GM12878 (cell line): ENCODE results near the gene DDX51. TPM values are rescaled to one million over a fixed set of nuclear protein-coding genes. Genes with fewer than 3 reads are reported as not detected.

Source experiments
- ATAC-seq: fragments of 200-7000 bp; cut with Tn5 transposase; 3 replicates; pipeline ENCODE4 v1.9.1; 2020; ENCODE audit warnings: mild to moderate bottlenecking, moderate library complexity
- BruUV-seq: library from RNA; stranded (reverse); fragments of 400-500 nt; replicated peaks from 2 replicates; lab custom pipeline; 2021; lab: Mats Ljungman, UMichigan
- CTCF ChIA-PET: fragments of 300-600 bp; sonication (Branson Sonifier 250); formaldehyde crosslinking; extraction: SDS; loops from one replicate; lab custom pipeline; 2021; ENCODE audit warnings: inconsistent platforms; lab: Yijun Ruan, JAX
- POLR2A ChIA-PET: fragments of 350-600 bp; formaldehyde crosslinking; extraction: SDS; loops from one replicate; lab custom pipeline; 2021; ENCODE audit warnings: inconsistent platforms; lab: Charles Lee
- RAD21 ChIA-PET: fragments of 300-600 bp; sonication (Branson Sonifier 250); formaldehyde crosslinking; loops from one replicate; lab custom pipeline; 2023; ENCODE audit warnings: antibody characterized with exemption; ENCODE audit not compliant: unreplicated experiment; lab: Charles Lee
- SMC1A ChIA-PET: fragments of 300-600 bp; sonication (Branson Sonifier 250); formaldehyde crosslinking; loops from one replicate; lab custom pipeline; 2023; ENCODE audit not compliant: unreplicated experiment, uncharacterized antibody; lab: Charles Lee
- DNase-seq: peaks from one replicate; pipeline ENCODE4 v3.0.0-alpha.2; 2011; ENCODE audit warnings: low read depth, low spot score
- FAIRE-seq: peaks from 3 replicates; lab custom pipeline; 2011; peaks lifted over from hg19 to GRCh38; lab: Jason Lieb, UNC
- H2AFZ ChIP-seq: 2 replicates; pipeline ENCODE4 v1.6.0; 2011; ENCODE audit warnings: low read depth, low read length, control low read depth; ENCODE audit not compliant: control insufficient read depth
- H3K27ac ChIP-seq: 2 replicates; pipeline ENCODE4 v1.5.1; 2011; ENCODE audit warnings: control low read depth; ENCODE audit not compliant: control insufficient read depth, insufficient read depth
- H3K27me3 ChIP-seq, 2 experiments: replicated peaks in 1 of 2; 2 replicates each; pipeline versions ENCODE4 v1.6.0 to v1.6.1; 2011; ENCODE audit warnings: low read length in 1 of 2; ENCODE audit not compliant: control insufficient read depth in 2 of 2, insufficient read depth in 2 of 2
- H3K36me3 ChIP-seq, 2 experiments: 2 replicates each; pipeline ENCODE4 v1.5.1; 2011; ENCODE audit warnings: low read length in 1 of 2; ENCODE audit not compliant: control insufficient read depth in 2 of 2, insufficient read depth in 2 of 2
- H3K4me1 ChIP-seq: 2 replicates; pipeline ENCODE4 v1.6.1; 2011; ENCODE audit warnings: mild to moderate bottlenecking, low read length, moderate library complexity, mixed read lengths; ENCODE audit not compliant: control insufficient read depth, insufficient read depth
- H3K4me2 ChIP-seq: 2 replicates; pipeline ENCODE4 v1.6.0; 2011; ENCODE audit warnings: control low read depth; ENCODE audit not compliant: control insufficient read depth, insufficient read depth
- H3K4me3 ChIP-seq: fragments of 200-600 bp; sonication (generic); 2 replicates; pipeline ENCODE4 v1.5.1; 2016
- H3K79me2 ChIP-seq: 2 replicates; pipeline ENCODE4 v1.6.0; 2011; ENCODE audit warnings: low read length; ENCODE audit not compliant: control insufficient read depth, insufficient read depth
- H3K9ac ChIP-seq: 2 replicates; pipeline ENCODE4 v1.8.0; 2011; ENCODE audit warnings: low read length, control low read depth, mixed read lengths; ENCODE audit not compliant: control insufficient read depth, insufficient read depth
- H3K9me3 ChIP-seq: replicated peaks from 3 replicates; pipeline ENCODE4 v1.5.1; 2011; ENCODE audit warnings: mild to moderate bottlenecking, low read length; ENCODE audit not compliant: control insufficient read depth, insufficient read depth
- H4K20me1 ChIP-seq: 2 replicates; pipeline ENCODE4 v1.6.0; 2011; ENCODE audit not compliant: control insufficient read depth, insufficient read depth
- BMI1 ChIP-seq: fragments of 450-650 bp; IDR thresholded peaks from 2 replicates; pipeline ENCODE4 v1.6.1; 2016; ENCODE audit warnings: mild to moderate bottlenecking, moderate library complexity, borderline replicate concordance
- DPF2 ChIP-seq: fragments of 450-650 bp; IDR thresholded peaks from 2 replicates; pipeline ENCODE4 v1.6.1; 2017; ENCODE audit warnings: mild to moderate bottlenecking
- ESRRA ChIP-seq: IDR thresholded peaks from 2 replicates; pipeline ENCODE4 v1.6.1; 2012; ENCODE audit warnings: mild to moderate bottlenecking, low read length, improper control_type of control experiment
- JUND ChIP-seq: IDR thresholded peaks from 2 replicates; pipeline ENCODE4 v1.6.1; 2012; ENCODE audit warnings: low read depth, mild to moderate bottlenecking, low read length, improper control_type of control experiment, moderate library complexity
- PAX8 ChIP-seq: fragments of 450-650 bp; IDR thresholded peaks from 2 replicates; pipeline ENCODE4 v1.6.1; 2017; ENCODE audit warnings: mild to moderate bottlenecking, moderate library complexity
- SP1 ChIP-seq: IDR thresholded peaks from one replicate; pipeline ENCODE4 v1.6.1; 2011; ENCODE audit warnings: low read depth, low read length
- ZBED1 ChIP-seq: IDR thresholded peaks from 2 replicates; pipeline ENCODE4 v1.6.1; 2016; ENCODE audit warnings: borderline replicate concordance
- ZZZ3 ChIP-seq: IDR thresholded peaks from 2 replicates; pipeline ENCODE4 v1.6.1; 2011; ENCODE audit warnings: low read depth; ENCODE audit not compliant: control insufficient read depth, insufficient read length
- WGBS: methylation state at CpG from one replicate; pipeline ENCODE4 v1.1.6; 2016; ENCODE audit warnings: low lambda C conversion rate; ENCODE audit not compliant: insufficient replicate concordance, insufficient coverage; ENCODE audit errors: missing lambda C conversion rate; 5-methylcytosine and 5-hydroxymethylcytosine counted together
- in situ Hi-C: fragments of 300-500 bp; cut with MboI; formaldehyde crosslinking; loops from 9 replicates; pipeline ENCODE4 v1.14.3; 2018; ENCODE audit warnings: mixed read lengths
- intact Hi-C: fragments of 100-400 bp; cut with micrococcal nuclease; formaldehyde crosslinking; loops from one replicate; pipeline ENCODE4 v1.14.2; 2022; ENCODE audit not compliant: unreplicated experiment
- polyA plus RNA-seq, 11 experiments: library from polyadenylated mRNA; depleted of rRNA in 4 of 11; unstranded in 6 of 11; stranded (reverse) in 5 of 11; fragments of >200 nt; fragmentation: Nextera tagmentation in 4 of 11; fragmentation: Illumina TruSeq in 1 of 11; extraction: Ambion mirVana in 4 of 11; extraction: Trizol in 1 of 11; gene quantifications; 1 replicate in 1 of 11; 2 replicates in 10 of 11; pipeline versions ENCODE4 v1.2.1 to v1.2.3, GENCODE V29; 2011 to 2016; ENCODE audit warnings: inconsistent platforms in 2 of 11, missing spikeins in 2 of 11, low read depth in 1 of 11
- total RNA-seq, 4 experiments: library from RNA; depleted of rRNA in 3 of 4; stranded (reverse); fragments of >200 nt in 3 of 4; fragmentation: Illumina TruSeq in 1 of 4; extraction: Trizol in 1 of 4; gene quantifications; 2 replicates each; pipeline versions ENCODE4 v1.2.1 to v1.2.3, GENCODE V29; 2013 to 2021
- TF ChIP-seq, protein P1 (sequence below): IDR thresholded peaks from 2 replicates; pipeline ENCODE4 v1.6.1; 2011; ENCODE audit warnings: low read depth, low read length, improper control_type of control experiment, borderline replicate concordance
- TF ChIP-seq, protein P2 (sequence below): fragments of 450-650 bp; conservative IDR thresholded peaks from 2 replicates; pipeline ENCODE4 v1.6.1; 2017; ENCODE audit warnings: mild to moderate bottlenecking, moderate library complexity

Gene DDX51
- total and polyA plus RNA-seq, 10 of the 15 experiments (the other 5 are each of a cell fraction or from before 2014, with no cell fraction given), result 0.97 to 29.1 (median 9.8) TPM

DNA sequence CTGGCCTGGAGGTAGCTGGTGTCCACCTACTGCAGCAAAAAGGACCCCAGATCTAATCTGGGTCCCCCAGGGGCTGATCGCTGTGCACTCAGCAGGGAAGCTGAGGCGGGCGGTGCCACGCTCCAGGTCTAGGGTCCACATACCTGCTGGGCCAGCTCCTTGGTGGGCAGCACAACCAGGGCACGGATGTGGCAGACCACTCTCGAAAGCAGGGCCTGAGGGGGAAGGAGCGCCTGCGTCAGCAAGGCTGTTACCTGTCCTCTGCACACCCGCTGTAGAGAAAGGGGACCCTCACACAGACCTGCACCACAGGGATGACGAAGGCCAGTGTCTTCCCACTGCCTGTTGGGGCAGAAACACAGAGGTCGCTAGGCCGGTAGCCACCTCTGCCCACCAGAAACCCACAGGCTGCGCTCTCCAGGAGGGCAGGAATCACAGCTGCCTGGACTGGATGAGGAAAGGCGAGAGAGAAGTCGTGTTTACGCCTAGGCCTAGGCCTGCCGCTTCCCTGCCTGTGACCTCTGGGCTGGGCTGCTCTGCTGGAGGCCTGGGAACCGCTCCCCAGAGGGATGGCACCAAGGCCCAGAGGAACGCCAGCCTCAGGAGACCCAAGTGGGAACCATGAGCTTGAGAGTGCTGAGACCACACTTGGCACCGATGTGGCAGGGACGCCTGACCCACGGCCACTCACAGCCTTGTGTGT is 2.0 kb downstream of the DDX51 start:
- ChIA-PET SMC1A (no interaction called here), RAD21 (no interaction called here), POLR2A (interaction anchor here (0.6 kb wide), 1 partner anchor 133 kb away, joined by 3 read pairs; no protein-coding TSS in a partner anchor), CTCF (interaction anchor here (0.6 kb wide), 1 partner anchor 306 kb away, joined by 3 read pairs; no protein-coding TSS in a partner anchor)
- intact Hi-C loops (loop anchor here (2.0 kb wide), 1 partner anchor 69 kb away; no protein-coding TSS in a partner anchor), in situ Hi-C loops (no loop called here)
- H3K27ac ChIP-seq, result no peak overlapping the region
- peak overlapping the region; percentile 92 for H3K4me2 ChIP-seq
- 95% methylated on average over 22 of the region's 22 CpGs for WGBS
- H3K4me1 ChIP-seq, result peaks cover 11% of the 10 kb centered on the region
- BruUV-seq, result no TSS peak
- peaks cover 38% of the 10 kb centered on the region for H3K79me2 ChIP-seq
- H3K4me3 ChIP-seq, result peak overlapping the region; percentile 88; the same call in 1 of the 2 replicates
- no peaks in the 10 kb centered on the region for H3K27me3 ChIP-seq
- ATAC-seq, result no peak
- H3K9me3 ChIP-seq, result no peaks in the 10 kb centered on the region
- no peak for DNase-seq
- no peak for FAIRE-seq
- no peak for TF ChIP-seq DPF2
- TF ChIP-seq ZBED1, result no peak
- no peak for TF ChIP-seq BMI1
- TF ChIP-seq ESRRA, result no peak
- TF ChIP-seq ZZZ3, result no peak
- TF ChIP-seq JUND, result no peak
- no peak for TF ChIP-seq PAX8
- TF ChIP-seq, protein P1, sequence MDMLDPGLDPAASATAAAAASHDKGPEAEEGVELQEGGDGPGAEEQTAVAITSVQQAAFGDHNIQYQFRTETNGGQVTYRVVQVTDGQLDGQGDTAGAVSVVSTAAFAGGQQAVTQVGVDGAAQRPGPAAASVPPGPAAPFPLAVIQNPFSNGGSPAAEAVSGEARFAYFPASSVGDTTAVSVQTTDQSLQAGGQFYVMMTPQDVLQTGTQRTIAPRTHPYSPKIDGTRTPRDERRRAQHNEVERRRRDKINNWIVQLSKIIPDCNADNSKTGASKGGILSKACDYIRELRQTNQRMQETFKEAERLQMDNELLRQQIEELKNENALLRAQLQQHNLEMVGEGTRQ, result no peak
- TF ChIP-seq SP1, result no peak
- TF ChIP-seq, protein P2, sequence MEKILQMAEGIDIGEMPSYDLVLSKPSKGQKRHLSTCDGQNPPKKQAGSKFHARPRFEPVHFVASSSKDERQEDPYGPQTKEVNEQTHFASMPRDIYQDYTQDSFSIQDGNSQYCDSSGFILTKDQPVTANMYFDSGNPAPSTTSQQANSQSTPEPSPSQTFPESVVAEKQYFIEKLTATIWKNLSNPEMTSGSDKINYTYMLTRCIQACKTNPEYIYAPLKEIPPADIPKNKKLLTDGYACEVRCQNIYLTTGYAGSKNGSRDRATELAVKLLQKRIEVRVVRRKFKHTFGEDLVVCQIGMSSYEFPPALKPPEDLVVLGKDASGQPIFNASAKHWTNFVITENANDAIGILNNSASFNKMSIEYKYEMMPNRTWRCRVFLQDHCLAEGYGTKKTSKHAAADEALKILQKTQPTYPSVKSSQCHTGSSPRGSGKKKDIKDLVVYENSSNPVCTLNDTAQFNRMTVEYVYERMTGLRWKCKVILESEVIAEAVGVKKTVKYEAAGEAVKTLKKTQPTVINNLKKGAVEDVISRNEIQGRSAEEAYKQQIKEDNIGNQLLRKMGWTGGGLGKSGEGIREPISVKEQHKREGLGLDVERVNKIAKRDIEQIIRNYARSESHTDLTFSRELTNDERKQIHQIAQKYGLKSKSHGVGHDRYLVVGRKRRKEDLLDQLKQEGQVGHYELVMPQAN, result no peak
- H3K9ac ChIP-seq, result no peak overlapping the region
- no peaks in the 10 kb centered on the region for H4K20me1 ChIP-seq
- H3K36me3 ChIP-seq, result peaks cover 3 to 23% of the 10 kb centered on the region in 2 experiments; a peak in 3 of 4 replicates
- H2AFZ ChIP-seq, result no peak overlapping the region
